ENCODE data around the gene SULT1C4. TPM values are rescaled to one million over a fixed set of nuclear protein-coding genes. Genes with fewer than 3 reads are reported as not detected.

The SULT1C4 gene
- total RNA-seq, 1 experiment from 2014 or later, result 0.96 TPM

DNA sequence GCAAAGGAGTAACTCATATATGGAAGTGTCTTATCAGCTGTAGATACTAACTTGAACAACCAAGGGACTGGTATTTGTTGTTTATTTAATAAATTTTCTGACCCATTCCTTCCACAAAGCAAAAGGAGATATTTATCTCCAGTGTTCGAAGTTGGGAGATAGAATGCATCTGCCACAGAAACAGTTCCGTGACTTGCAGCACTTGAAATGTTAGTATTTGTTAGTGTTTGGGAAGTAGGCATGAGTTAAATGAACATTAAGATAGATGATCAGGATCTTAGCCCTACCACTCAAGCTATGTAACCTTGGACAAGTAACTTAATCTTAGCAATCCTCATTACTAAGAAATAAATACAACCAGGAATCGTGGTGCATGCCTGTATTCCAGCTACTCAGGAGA is 12.1 kb upstream of the SULT1C4 start:
- H4K20me1 ChIP-seq (ENCODE audit: control insufficient read depth, insufficient read depth, insufficient read length), result no peaks in the 10 kb centered on the region
- no peak overlapping the region for H3K18ac ChIP-seq (ENCODE audit: insufficient read length, low read depth, low read length)
- H3K27me3 ChIP-seq (ENCODE audit: insufficient read depth, low read length), result no peaks in the 10 kb centered on the region
- H4K8ac ChIP-seq (replicated peaks; ENCODE audit: insufficient read length, low read depth, low read length), result no peak overlapping the region
- no peaks in the 10 kb centered on the region for H3K79me1 ChIP-seq (ENCODE audit: insufficient read depth, low read depth, low read length, poor library complexity, severe bottlenecking)
- H3T11ph ChIP-seq (ENCODE audit: low read length), result no peak overlapping the region
- no peak overlapping the region for H3K14ac ChIP-seq (ENCODE audit: insufficient read depth, low read length)
- no peak overlapping the region for H4K5ac ChIP-seq (ENCODE audit: insufficient read length, low read depth, low read length)
- no peak overlapping the region for H2AFZ ChIP-seq (ENCODE audit: low read length)
- H3K4ac ChIP-seq (ENCODE audit: low read depth, low read length), result no peak overlapping the region
- no peaks in the 10 kb centered on the region for H3K23me2 ChIP-seq (ENCODE audit: insufficient read length, low read depth, low read length, poor library complexity, severe bottlenecking)
- no peak overlapping the region for H2BK12ac ChIP-seq (ENCODE audit: insufficient read length, low read depth, low read length)
- H3K9ac ChIP-seq (ENCODE audit: extremely low read depth, insufficient read length, low read length), result no peak overlapping the region
- no peak overlapping the region for H2BK5ac ChIP-seq (ENCODE audit: insufficient read length, low read length)
- no peaks in the 10 kb centered on the region for H3K27me3 Mint-ChIP-seq (ENCODE audit: low read depth)
- H3K4me2 ChIP-seq (ENCODE audit: insufficient read depth, insufficient read length, low read length), result no peak overlapping the region
- H4K91ac ChIP-seq (ENCODE audit: insufficient read length, low read depth, low read length), result no peak overlapping the region
- peaks cover 4 to 11% of the 10 kb centered on the region in 2 experiments; a peak in 2 of 5 replicates for H3K9me3 Mint-ChIP-seq
- H3K56ac ChIP-seq (ENCODE audit: insufficient read length, low read depth, low read length), result no peak overlapping the region
- peaks cover 0 to 9% (median 5%) of the 10 kb centered on the region in 3 experiments; a peak in 4 of 7 replicates for H3K36me3 Mint-ChIP-seq (ENCODE audit: insufficient read depth in 1 of 3, low read depth in 3 of 3)
- no CpG with 5 or more reads among the region's 3 CpGs for WGBS (ENCODE audit: extremely low coverage, insufficient read length, low lambda C conversion rate)
- no peaks in the 10 kb centered on the region for H3K9me3 ChIP-seq (ENCODE audit: control insufficient read depth, low read depth, low read length)
- H2AK5ac ChIP-seq (ENCODE audit: insufficient read length, low read length), result no peak overlapping the region
- H2BK20ac ChIP-seq (ENCODE audit: low read depth, low read length, poor library complexity, severe bottlenecking), result no peak overlapping the region
- H3K27ac ChIP-seq (ENCODE audit: insufficient read length, low read depth, low read length), result no peak overlapping the region
- H2BK120ac ChIP-seq (ENCODE audit: low read depth, low read length, poor library complexity, severe bottlenecking), result no peak overlapping the region
- TF ChIP-seq, protein P1, sequence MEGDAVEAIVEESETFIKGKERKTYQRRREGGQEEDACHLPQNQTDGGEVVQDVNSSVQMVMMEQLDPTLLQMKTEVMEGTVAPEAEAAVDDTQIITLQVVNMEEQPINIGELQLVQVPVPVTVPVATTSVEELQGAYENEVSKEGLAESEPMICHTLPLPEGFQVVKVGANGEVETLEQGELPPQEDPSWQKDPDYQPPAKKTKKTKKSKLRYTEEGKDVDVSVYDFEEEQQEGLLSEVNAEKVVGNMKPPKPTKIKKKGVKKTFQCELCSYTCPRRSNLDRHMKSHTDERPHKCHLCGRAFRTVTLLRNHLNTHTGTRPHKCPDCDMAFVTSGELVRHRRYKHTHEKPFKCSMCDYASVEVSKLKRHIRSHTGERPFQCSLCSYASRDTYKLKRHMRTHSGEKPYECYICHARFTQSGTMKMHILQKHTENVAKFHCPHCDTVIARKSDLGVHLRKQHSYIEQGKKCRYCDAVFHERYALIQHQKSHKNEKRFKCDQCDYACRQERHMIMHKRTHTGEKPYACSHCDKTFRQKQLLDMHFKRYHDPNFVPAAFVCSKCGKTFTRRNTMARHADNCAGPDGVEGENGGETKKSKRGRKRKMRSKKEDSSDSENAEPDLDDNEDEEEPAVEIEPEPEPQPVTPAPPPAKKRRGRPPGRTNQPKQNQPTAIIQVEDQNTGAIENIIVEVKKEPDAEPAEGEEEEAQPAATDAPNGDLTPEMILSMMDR (conservative IDR thresholded peaks at IDR 0.05), result no peak
- H3K4me3 Mint-ChIP-seq, result no peak overlapping the region
- H3K4me1 Mint-ChIP-seq, result peaks cover 0 to 3% of the 10 kb centered on the region in 2 experiments; a peak in 1 of 4 replicates
- no peak overlapping the region for H3K27ac Mint-ChIP-seq
- no peak for DNase-seq
- H2BK15ac ChIP-seq (ENCODE audit: low read depth, low read length), result no peak overlapping the region
- no peaks in the 10 kb centered on the region for H3K79me2 ChIP-seq (ENCODE audit: insufficient read depth, low read length)
- H3K4me1 ChIP-seq (ENCODE audit: insufficient read depth, low read length), result no peaks in the 10 kb centered on the region
- H3K23ac ChIP-seq (ENCODE audit: insufficient read length, low read depth, low read length), result no peak overlapping the region

Data from H9 (cell line).